ENCODE measurements around the gene HUS1.
"Not testable (repeated sequence)": the region's sequence is repeated elsewhere in the genome, so short reads cannot be mapped to it uniquely, and the experiment has no call there.

The HUS1 gene

GRCh38 chr7:47916514-47916913, 62.9 kb downstream of the HUS1 start:
- not testable (repeated sequence) for DNase-seq

GRCh38 chr7:47915616-47915976, 63.8 kb downstream of the HUS1 start:
- no peak for DNase-seq

- DNase-seq = no peak
Measured at GRCh38 chr7:47914717-47915615, 64.4 kb downstream of the HUS1 start.

All from NCI-H2081 (cell line).